ENCODE results near the gene CBY1. TPM values are rescaled to one million over a fixed set of nuclear protein-coding genes. Genes with fewer than 3 reads are reported as not detected.
"Not testable (repeated sequence)": the region's sequence is repeated elsewhere in the genome, so short reads cannot be mapped to it uniquely, and the experiment has no call there.

Gene CBY1
- total RNA-seq, 1 experiment from 2014 or later = 13.2 TPM

DNA sequence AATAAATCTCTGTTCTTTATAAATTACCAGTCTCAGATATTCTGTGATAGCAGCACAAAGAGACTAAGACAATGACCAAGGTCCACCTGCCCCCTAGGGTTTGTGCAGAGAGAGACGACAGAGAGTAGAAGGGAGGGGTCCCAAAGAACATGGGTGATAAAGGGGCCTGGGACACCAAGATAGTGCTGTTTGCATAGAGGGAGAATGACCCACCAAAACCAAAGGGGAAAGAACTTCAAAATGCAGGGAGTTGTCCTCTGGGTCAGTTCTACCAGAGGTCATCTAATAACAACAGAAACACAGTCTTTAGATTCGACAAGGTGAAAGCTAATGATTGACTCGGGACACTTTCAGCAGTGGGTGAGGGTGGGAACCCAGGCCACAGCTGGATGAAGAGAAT is 23.9 kb upstream of the CBY1 start:
- no peak for DNase-seq
- H3K9ac ChIP-seq (ENCODE audit: low read length) = no peak overlapping the region

GRCh38 chr22:38638216-38638615 is 18.2 kb upstream of the CBY1 start:
- Histone ChIP-seq H3K9me3 (ENCODE audit: low read length) (no peaks in the 10 kb centered on the region), H3K9ac (ENCODE audit: low read length) (no peak overlapping the region), H3K36me3 (ENCODE audit: insufficient read depth, low read length) (no peaks in the 10 kb centered on the region), H3K4me3 (ENCODE audit: low read length) (no peak overlapping the region), H2AFZ (ENCODE audit: low read length) (no peak overlapping the region), H3K27ac (ENCODE audit: low read length) (no peak overlapping the region), H3K9me2 (replicated peaks; ENCODE audit: insufficient read depth, low read length) (no peaks in the 10 kb centered on the region), H3K4me1 (ENCODE audit: low read length) (peaks cover 4% of the 10 kb centered on the region), H3K27me3 (ENCODE audit: low read length) (no peaks in the 10 kb centered on the region), H4K20me1 (ENCODE audit: insufficient read depth, low read depth, low read length) (no peaks in the 10 kb centered on the region), H3K4me2 (ENCODE audit: low read depth, low read length, poor library complexity, severe bottlenecking) (no peak overlapping the region), H3K79me2 (ENCODE audit: low read length) (no peaks in the 10 kb centered on the region)
- no peak for DNase-seq

More for the DNA sequence above, 23.9 kb upstream of the CBY1 start:
- Histone ChIP-seq H3K27ac (ENCODE audit: low read length) (no peak overlapping the region), H2AFZ (ENCODE audit: low read length) (no peak overlapping the region), H3K4me1 (ENCODE audit: low read length) (no peaks in the 10 kb centered on the region), H3K4me2 (ENCODE audit: low read depth, low read length, poor library complexity, severe bottlenecking) (no peak overlapping the region), H3K4me3 (ENCODE audit: low read length) (no peak overlapping the region), H3K36me3 (ENCODE audit: insufficient read depth, low read length) (no peaks in the 10 kb centered on the region), H3K9me2 (replicated peaks; ENCODE audit: insufficient read depth, low read length) (no peaks in the 10 kb centered on the region), H3K27me3 (ENCODE audit: low read length) (no peaks in the 10 kb centered on the region), H3K79me2 (ENCODE audit: low read length) (no peaks in the 10 kb centered on the region), H4K20me1 (ENCODE audit: insufficient read depth, low read depth, low read length) (no peaks in the 10 kb centered on the region), H3K9me3 (ENCODE audit: low read length) (no peaks in the 10 kb centered on the region)

DNA sequence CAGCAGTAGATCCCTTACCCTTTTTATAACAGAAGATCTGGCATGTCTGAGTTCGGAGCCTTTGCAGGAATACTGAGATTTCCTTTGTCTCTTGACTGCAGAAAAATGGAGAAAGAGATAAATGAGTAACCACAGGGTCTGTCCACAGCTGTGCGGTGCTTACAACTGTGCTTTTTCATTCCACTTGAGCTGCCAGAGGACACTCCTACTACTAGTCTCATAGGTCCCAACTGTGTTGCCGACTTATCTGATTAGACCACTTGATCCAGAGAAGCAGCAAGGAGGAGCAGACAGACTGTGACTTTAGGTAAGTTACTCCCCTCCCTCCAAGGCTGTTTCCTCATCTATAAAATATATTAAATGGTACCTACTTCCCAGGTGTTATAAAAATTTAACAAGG is 17.7 kb upstream of the CBY1 start:
- Histone ChIP-seq H3K27me3 (ENCODE audit: low read length) (no peaks in the 10 kb centered on the region), H3K36me3 (ENCODE audit: insufficient read depth, low read length) (no peaks in the 10 kb centered on the region), H3K9me2 (replicated peaks; ENCODE audit: insufficient read depth, low read length) (no peaks in the 10 kb centered on the region), H3K4me3 (ENCODE audit: low read length) (no peak overlapping the region), H3K4me1 (ENCODE audit: low read length) (peaks cover 4% of the 10 kb centered on the region), H3K9ac (ENCODE audit: low read length) (no peak overlapping the region), H3K9me3 (ENCODE audit: low read length) (no peaks in the 10 kb centered on the region), H2AFZ (ENCODE audit: low read length) (no peak overlapping the region), H3K4me2 (ENCODE audit: low read depth, low read length, poor library complexity, severe bottlenecking) (no peak overlapping the region), H4K20me1 (ENCODE audit: insufficient read depth, low read depth, low read length) (no peaks in the 10 kb centered on the region), H3K27ac (ENCODE audit: low read length) (no peak overlapping the region), H3K79me2 (ENCODE audit: low read length) (no peaks in the 10 kb centered on the region)
- no peak for DNase-seq

- no peak for DNase-seq
- no peak overlapping the region for H3K9ac ChIP-seq (ENCODE audit: low read length)
- no peak overlapping the region for H3K4me3 ChIP-seq (ENCODE audit: low read length)
- no peaks in the 10 kb centered on the region for H3K9me2 ChIP-seq (replicated peaks; ENCODE audit: insufficient read depth, low read length)
- H4K20me1 ChIP-seq (ENCODE audit: insufficient read depth, low read depth, low read length) = no peaks in the 10 kb centered on the region
- H3K4me1 ChIP-seq (ENCODE audit: low read length) = peaks cover 4% of the 10 kb centered on the region
- H3K27ac ChIP-seq (ENCODE audit: low read length) = no peak overlapping the region
- H3K9me3 ChIP-seq (ENCODE audit: low read length) = no peaks in the 10 kb centered on the region
- no peak overlapping the region for H3K4me2 ChIP-seq (ENCODE audit: low read depth, low read length, poor library complexity, severe bottlenecking)
- H2AFZ ChIP-seq (ENCODE audit: low read length) = no peak overlapping the region
- H3K79me2 ChIP-seq (ENCODE audit: low read length) = no peaks in the 10 kb centered on the region
- H3K27me3 ChIP-seq (ENCODE audit: low read length) = no peaks in the 10 kb centered on the region
- no peaks in the 10 kb centered on the region for H3K36me3 ChIP-seq (ENCODE audit: insufficient read depth, low read length)
Measured at GRCh38 chr22:38641476-38642040, 14.9 kb upstream of the CBY1 start.

DNA sequence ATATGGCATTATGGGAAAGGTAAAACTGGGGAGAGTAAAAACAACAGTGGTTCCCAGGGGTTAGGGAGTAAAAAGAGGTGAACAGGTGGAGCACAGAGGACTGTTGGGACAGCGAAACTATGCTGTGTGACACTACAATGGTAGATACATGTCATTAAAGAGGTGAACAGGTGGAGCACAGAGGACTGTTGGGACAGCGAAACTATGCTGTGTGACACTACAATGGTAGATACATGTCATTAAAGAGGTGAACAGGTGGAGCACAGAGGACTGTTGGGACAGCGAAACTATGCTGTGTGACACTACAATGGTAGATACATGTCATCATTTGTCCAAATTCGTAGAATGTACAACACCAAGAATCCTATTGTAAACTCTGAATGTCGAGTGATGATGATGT is 12.2 kb upstream of the CBY1 start:
- H3K9ac ChIP-seq (ENCODE audit: low read length); H3K4me1 ChIP-seq (ENCODE audit: low read length); H2AFZ ChIP-seq (ENCODE audit: low read length); H4K20me1 ChIP-seq (ENCODE audit: insufficient read depth, low read depth, low read length); H3K27ac ChIP-seq (ENCODE audit: low read length); H3K79me2 ChIP-seq (ENCODE audit: low read length); H3K4me3 ChIP-seq (ENCODE audit: low read length); H3K9me3 ChIP-seq (ENCODE audit: low read length); H3K36me3 ChIP-seq (ENCODE audit: insufficient read depth, low read length); DNase-seq; H3K9me2 ChIP-seq (replicated peaks; ENCODE audit: insufficient read depth, low read length); H3K4me2 ChIP-seq (ENCODE audit: low read depth, low read length, poor library complexity, severe bottlenecking); H3K27me3 ChIP-seq (ENCODE audit: low read length): not testable (repeated sequence)

- no peaks in the 10 kb centered on the region for H3K79me2 ChIP-seq (ENCODE audit: low read length)
- no peaks in the 10 kb centered on the region for H3K36me3 ChIP-seq (ENCODE audit: insufficient read depth, low read length)
- H3K9me2 ChIP-seq (replicated peaks; ENCODE audit: insufficient read depth, low read length) = no peaks in the 10 kb centered on the region
- H3K9ac ChIP-seq (ENCODE audit: low read length) = no peak overlapping the region
- H3K27me3 ChIP-seq (ENCODE audit: low read length) = no peaks in the 10 kb centered on the region
- H3K4me3 ChIP-seq (ENCODE audit: low read length) = no peak overlapping the region
- H3K9me3 ChIP-seq (ENCODE audit: low read length) = no peaks in the 10 kb centered on the region
- no peak overlapping the region for H3K4me2 ChIP-seq (ENCODE audit: low read depth, low read length, poor library complexity, severe bottlenecking)
- no peaks in the 10 kb centered on the region for H4K20me1 ChIP-seq (ENCODE audit: insufficient read depth, low read depth, low read length)
- H2AFZ ChIP-seq (ENCODE audit: low read length) = no peak overlapping the region
- no peak overlapping the region for H3K27ac ChIP-seq (ENCODE audit: low read length)
- no peaks in the 10 kb centered on the region for H3K4me1 ChIP-seq (ENCODE audit: low read length)
- DNase-seq = no peak
Measured at GRCh38 chr22:38645430-38645829, 11.0 kb upstream of the CBY1 start.

DNA sequence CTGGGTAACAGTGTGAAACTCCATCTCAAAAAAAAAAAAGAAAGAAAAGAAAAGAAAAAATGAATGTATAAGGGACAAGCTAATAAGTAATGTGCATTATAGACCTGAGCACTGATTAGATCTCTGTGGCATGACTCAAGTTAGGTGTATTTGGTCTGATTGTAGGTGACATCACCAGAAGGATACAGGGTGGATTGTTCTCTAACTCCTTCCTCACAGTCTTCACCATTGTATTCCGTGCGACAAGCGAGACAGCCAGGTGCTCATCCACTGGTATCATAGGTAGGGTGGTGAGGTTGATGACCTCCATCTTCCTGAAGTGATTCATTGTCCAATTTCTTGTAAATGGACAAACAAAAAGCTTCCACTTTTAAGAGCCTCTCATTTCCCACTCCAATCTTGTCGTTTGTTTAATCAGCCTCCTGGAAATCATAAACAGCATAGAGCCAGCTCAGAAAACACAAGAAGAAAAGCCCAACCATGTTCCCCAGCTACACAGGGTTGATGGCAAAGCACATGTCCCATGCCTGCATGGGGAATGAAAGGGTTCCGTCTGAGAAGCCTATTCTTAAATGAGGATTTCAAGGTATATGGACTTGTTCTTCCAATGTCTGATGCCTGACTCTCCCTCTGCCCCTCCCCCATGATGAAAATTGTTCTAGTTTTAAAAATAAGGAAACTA is 6.5 kb upstream of the CBY1 start:
- no peak for DNase-seq
- Histone ChIP-seq H3K27ac (ENCODE audit: low read length) (no peak overlapping the region), H3K9me3 (ENCODE audit: low read length) (no peaks in the 10 kb centered on the region), H3K4me1 (ENCODE audit: low read length) (no peaks in the 10 kb centered on the region; the same call in 1 of the 2 replicates), H3K79me2 (ENCODE audit: low read length) (no peaks in the 10 kb centered on the region), H4K20me1 (ENCODE audit: insufficient read depth, low read depth, low read length) (no peaks in the 10 kb centered on the region), H3K36me3 (ENCODE audit: insufficient read depth, low read length) (no peaks in the 10 kb centered on the region), H3K9ac (ENCODE audit: low read length) (no peak overlapping the region), H3K4me3 (ENCODE audit: low read length) (no peak overlapping the region), H3K4me2 (ENCODE audit: low read depth, low read length, poor library complexity, severe bottlenecking) (no peak overlapping the region), H2AFZ (ENCODE audit: low read length) (no peak overlapping the region), H3K9me2 (replicated peaks; ENCODE audit: insufficient read depth, low read length) (no peaks in the 10 kb centered on the region), H3K27me3 (ENCODE audit: low read length) (no peaks in the 10 kb centered on the region)

DNA sequence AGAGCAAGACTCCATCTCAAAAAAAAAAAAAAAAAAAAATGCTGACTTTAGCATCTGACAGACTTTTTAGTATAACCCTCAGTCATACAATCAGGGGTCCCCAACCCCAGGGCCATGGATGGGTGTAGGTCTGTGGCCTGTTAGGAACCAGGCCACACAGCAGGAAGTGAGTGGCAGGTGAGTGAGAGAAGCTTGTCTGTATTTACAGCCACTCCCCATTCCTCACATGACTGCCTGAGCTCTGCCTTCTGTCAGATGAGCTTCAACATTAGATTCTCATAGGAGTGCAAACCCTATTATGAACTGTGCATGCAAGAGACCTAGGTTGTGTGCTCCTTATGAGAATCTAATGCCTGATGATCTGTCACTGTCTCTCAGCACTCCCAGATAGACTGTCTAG is 3.6 kb upstream of the CBY1 start:
- Histone ChIP-seq H3K36me3 (ENCODE audit: insufficient read depth, low read length) (no peaks in the 10 kb centered on the region), H3K4me3 (ENCODE audit: low read length) (no peak overlapping the region), H3K4me1 (ENCODE audit: low read length) (peaks cover 11% of the 10 kb centered on the region), H3K9me3 (ENCODE audit: low read length) (no peaks in the 10 kb centered on the region), H3K9ac (ENCODE audit: low read length) (no peak overlapping the region), H3K27me3 (ENCODE audit: low read length) (no peaks in the 10 kb centered on the region), H4K20me1 (ENCODE audit: insufficient read depth, low read depth, low read length) (no peaks in the 10 kb centered on the region), H3K27ac (ENCODE audit: low read length) (no peak overlapping the region), H2AFZ (ENCODE audit: low read length) (no peak overlapping the region), H3K9me2 (replicated peaks; ENCODE audit: insufficient read depth, low read length) (no peaks in the 10 kb centered on the region), H3K79me2 (ENCODE audit: low read length) (peaks cover 19% of the 10 kb centered on the region), H3K4me2 (ENCODE audit: low read depth, low read length, poor library complexity, severe bottlenecking) (no peak overlapping the region)
- DNase-seq = peak; percentile 56

All from Karpas-422 (cell line).